Neural progenitor cell (in vitro differentiated cells): Measurements from ENCODE around the gene ID1.

ENCODE experiments used
- EZH2 ChIP-seq: fragments of 200-600 bp; sonication (generic); IDR thresholded peaks from 2 replicates; pipeline ENCODE4 v1.6.1; 2017; ENCODE audit warnings: antibody characterized with exemption, mild to moderate bottlenecking, moderate library complexity
- TF ChIP-seq, protein P1 (sequence below): fragments of 200-600 bp; sonication (generic); IDR thresholded peaks from 2 replicates; pipeline ENCODE4 v1.5.1; 2017; ENCODE audit warnings: antibody characterized with exemption, mild to moderate bottlenecking

DNA sequence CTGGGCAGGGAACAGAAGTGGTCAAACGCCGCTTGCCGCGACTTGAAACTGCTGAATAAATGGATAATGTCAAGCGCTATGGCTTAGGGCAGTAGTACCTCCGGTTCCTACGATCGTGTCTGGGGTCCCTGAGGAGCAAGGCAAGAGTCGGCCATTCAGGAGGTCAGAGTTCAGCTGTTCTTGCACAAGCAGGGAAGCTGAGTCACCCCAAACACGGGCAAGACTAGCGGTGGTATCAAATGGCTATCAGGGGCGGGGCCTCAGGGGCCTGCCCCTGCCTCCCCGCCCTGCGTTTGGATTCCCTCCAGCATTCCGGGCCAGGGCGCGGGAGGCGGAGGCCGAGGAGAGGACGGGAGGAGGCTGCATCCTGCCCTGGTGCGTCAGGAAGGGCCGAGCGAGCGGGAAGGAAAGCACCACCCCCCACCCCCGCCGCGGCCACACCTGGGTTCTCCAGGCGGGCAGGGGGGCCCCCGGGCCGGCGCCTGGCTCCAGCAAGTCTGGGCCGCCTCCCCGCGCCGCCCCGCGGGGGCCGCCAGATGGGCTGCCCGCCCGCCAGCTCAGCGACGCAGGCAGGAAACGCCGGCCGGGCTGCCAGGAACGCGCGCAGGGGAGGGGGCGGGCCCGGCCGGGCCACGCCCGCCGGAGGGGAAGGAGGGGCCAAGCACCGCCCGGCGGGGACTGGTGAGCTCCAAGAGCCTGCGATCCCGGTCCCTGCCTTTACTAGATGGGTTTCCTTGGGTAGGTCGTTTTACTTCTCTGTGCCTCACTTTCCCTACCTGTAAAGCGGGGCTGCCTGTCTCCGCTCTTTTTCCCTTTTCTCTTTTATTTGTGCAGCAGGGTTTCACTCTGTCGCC is 32.2 kb upstream of the ID1 start:
- TF ChIP-seq, protein P1, sequence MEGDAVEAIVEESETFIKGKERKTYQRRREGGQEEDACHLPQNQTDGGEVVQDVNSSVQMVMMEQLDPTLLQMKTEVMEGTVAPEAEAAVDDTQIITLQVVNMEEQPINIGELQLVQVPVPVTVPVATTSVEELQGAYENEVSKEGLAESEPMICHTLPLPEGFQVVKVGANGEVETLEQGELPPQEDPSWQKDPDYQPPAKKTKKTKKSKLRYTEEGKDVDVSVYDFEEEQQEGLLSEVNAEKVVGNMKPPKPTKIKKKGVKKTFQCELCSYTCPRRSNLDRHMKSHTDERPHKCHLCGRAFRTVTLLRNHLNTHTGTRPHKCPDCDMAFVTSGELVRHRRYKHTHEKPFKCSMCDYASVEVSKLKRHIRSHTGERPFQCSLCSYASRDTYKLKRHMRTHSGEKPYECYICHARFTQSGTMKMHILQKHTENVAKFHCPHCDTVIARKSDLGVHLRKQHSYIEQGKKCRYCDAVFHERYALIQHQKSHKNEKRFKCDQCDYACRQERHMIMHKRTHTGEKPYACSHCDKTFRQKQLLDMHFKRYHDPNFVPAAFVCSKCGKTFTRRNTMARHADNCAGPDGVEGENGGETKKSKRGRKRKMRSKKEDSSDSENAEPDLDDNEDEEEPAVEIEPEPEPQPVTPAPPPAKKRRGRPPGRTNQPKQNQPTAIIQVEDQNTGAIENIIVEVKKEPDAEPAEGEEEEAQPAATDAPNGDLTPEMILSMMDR, result no peak
- TF ChIP-seq EZH2, result no peak
